Panc1 (cell line): Measurements from ENCODE around the gene MARK2. TPM values are rescaled to one million over a fixed set of nuclear protein-coding genes. Genes with fewer than 3 reads are reported as not detected.
A peak's percentile ranks its signal among the peaks of the same experiment; 100 is the strongest.

Experiments
- ATAC-seq: fragments of 200-7000 bp; cut with Tn5 transposase; 2 replicates; pipeline ENCODE4 v1.9.1; 2020; ENCODE audit warnings: mild to moderate bottlenecking, moderate library complexity
- BruUV-seq: library from RNA; stranded (reverse); fragments of 400-500 nt; replicated peaks from 2 replicates; lab custom pipeline; 2021; lab: Mats Ljungman, UMichigan
- CTCF ChIA-PET: fragments of 300-600 bp; sonication (Branson Sonifier 250); formaldehyde crosslinking; loops from one replicate; lab custom pipeline; 2022; ENCODE audit warnings: antibody characterized with exemption; lab: Charles Lee
- POLR2A ChIA-PET: fragments of 300-600 bp; sonication (Branson Sonifier 250); formaldehyde crosslinking; loops from one replicate; lab custom pipeline; 2022; ENCODE audit warnings: antibody characterized with exemption; lab: Charles Lee
- DNase-seq: peaks from one replicate; pipeline ENCODE4 v3.0.0-alpha.2; 2010; ENCODE audit warnings: low read depth, low spot score
- H3K27ac ChIP-seq: 2 replicates; pipeline ENCODE4 v1.5.1; 2011; ENCODE audit warnings: mild to moderate bottlenecking, low read length, inconsistent platforms
- H3K27me3 ChIP-seq: fragments of 200-500 bp; sonication (Bioruptor generic); 2 replicates; pipeline ENCODE4 v1.6.0; 2014; ENCODE audit warnings: low read length, inconsistent platforms; ENCODE audit not compliant: control insufficient read depth, insufficient read depth
- H3K36me3 ChIP-seq: fragments of 200-500 bp; sonication (Bioruptor generic); 2 replicates; pipeline ENCODE4 v1.5.1; 2014; ENCODE audit warnings: inconsistent platforms, mild to moderate bottlenecking, low read length, moderate library complexity; ENCODE audit not compliant: control insufficient read depth, insufficient read depth
- H3K4me1 ChIP-seq: 2 replicates; pipeline ENCODE4 v1.5.1; 2011; ENCODE audit warnings: inconsistent platforms, mild to moderate bottlenecking, low read length, moderate library complexity; ENCODE audit not compliant: control insufficient read depth, insufficient read depth
- H3K4me3 ChIP-seq, 2 experiments: 2 replicates each; pipeline ENCODE4 v1.5.1; 2011 to 2012; ENCODE audit warnings: low read depth in 2 of 2, low read length in 2 of 2, mild to moderate bottlenecking in 2 of 2, inconsistent platforms in 1 of 2, moderate library complexity in 1 of 2
- H3K9me3 ChIP-seq: fragments of 200-500 bp; sonication (Bioruptor generic); 2 replicates; pipeline ENCODE4 v1.5.1; 2014; ENCODE audit warnings: low read depth, mild to moderate bottlenecking, inconsistent platforms, low read length, moderate library complexity; ENCODE audit not compliant: control insufficient read depth, insufficient read depth
- CTCF ChIP-seq: fragments of 450-650 bp; IDR thresholded peaks from 2 replicates; pipeline ENCODE4 v1.5.1; 2017; ENCODE audit warnings: mild to moderate bottlenecking
- POLR2AphosphoS5 ChIP-seq: IDR thresholded peaks from 2 replicates; pipeline ENCODE4 v1.6.1; 2012; ENCODE audit warnings: mild to moderate bottlenecking, low read depth, low read length, moderate library complexity
- SIN3A ChIP-seq: IDR thresholded peaks from 2 replicates; pipeline ENCODE4 v1.6.1; 2012; ENCODE audit warnings: low read depth, mild to moderate bottlenecking, low read length, moderate library complexity, borderline replicate concordance; ENCODE audit not compliant: insufficient read depth
- TCF7L2 ChIP-seq: IDR thresholded peaks from 2 replicates; pipeline ENCODE4 v1.6.1; 2011; ENCODE audit warnings: mild to moderate bottlenecking, low read depth, low read length, inconsistent platforms
- in situ Hi-C: cut with HindIII; loops from 2 replicates; pipeline ENCODE4 v1.10.0; 2016; ENCODE audit warnings: low sequenced_read_pairs, low pct_unique_long_range_greater_than_20kb
- intact Hi-C: fragments of 100-400 bp; cut with micrococcal nuclease; formaldehyde crosslinking; loops from one replicate; pipeline ENCODE4 v1.10.0; 2022; ENCODE audit not compliant: unreplicated experiment
- total RNA-seq: library from RNA; stranded (reverse); gene quantifications from one replicate; pipeline ENCODE4 v1.2.1, GENCODE V29; 2021; ENCODE audit not compliant: unreplicated experiment
- TF ChIP-seq, protein P1 (sequence below), 2 experiments: IDR thresholded peaks; 2 replicates each; pipeline ENCODE4 v1.6.1; 2011 to 2012; ENCODE audit warnings: low read depth in 2 of 2, control low read depth in 1 of 2, low read length in 1 of 2, mild to moderate bottlenecking in 1 of 2, moderate library complexity in 1 of 2; ENCODE audit not compliant: insufficient read depth in 1 of 2

Gene MARK2
- total RNA-seq, 1 experiment from 2014 or later, result 41.1 TPM

DNA sequence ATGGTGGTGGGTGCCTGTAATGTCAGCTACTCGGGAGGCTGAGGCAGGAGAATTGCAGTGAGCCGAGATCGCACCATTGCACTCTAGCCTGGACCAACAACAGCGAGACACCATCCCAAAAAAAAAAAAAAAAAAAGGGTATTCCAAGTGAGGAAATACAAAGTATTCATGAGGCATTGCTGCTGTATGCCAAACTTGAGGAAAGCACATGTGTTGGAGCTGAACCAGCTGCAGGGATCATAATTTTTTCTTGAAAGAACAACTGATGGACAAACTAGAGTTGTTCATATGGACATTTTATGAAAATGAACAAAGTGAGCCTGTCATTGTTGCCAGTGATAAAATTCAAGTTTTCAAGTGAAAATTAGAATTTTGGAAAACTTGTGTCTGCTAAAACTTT is 15.8 kb downstream of the MARK2 start:
- ChIA-PET POLR2A (no interaction called here), CTCF (no interaction called here)
- no peaks in the 10 kb centered on the region for H3K9me3 ChIP-seq
- H3K27ac ChIP-seq, result no peak overlapping the region
- no peaks in the 10 kb centered on the region; the same call in 1 of the 2 replicates for H3K36me3 ChIP-seq
- no peaks in the 10 kb centered on the region for H3K27me3 ChIP-seq
- H3K4me3 ChIP-seq, result no peak overlapping the region
- intact Hi-C loops, result no loop called here
- H3K4me1 ChIP-seq, result no peaks in the 10 kb centered on the region
- BruUV-seq, result no TSS peak
- no peak for TF ChIP-seq TCF7L2
- TF ChIP-seq, protein P1, sequence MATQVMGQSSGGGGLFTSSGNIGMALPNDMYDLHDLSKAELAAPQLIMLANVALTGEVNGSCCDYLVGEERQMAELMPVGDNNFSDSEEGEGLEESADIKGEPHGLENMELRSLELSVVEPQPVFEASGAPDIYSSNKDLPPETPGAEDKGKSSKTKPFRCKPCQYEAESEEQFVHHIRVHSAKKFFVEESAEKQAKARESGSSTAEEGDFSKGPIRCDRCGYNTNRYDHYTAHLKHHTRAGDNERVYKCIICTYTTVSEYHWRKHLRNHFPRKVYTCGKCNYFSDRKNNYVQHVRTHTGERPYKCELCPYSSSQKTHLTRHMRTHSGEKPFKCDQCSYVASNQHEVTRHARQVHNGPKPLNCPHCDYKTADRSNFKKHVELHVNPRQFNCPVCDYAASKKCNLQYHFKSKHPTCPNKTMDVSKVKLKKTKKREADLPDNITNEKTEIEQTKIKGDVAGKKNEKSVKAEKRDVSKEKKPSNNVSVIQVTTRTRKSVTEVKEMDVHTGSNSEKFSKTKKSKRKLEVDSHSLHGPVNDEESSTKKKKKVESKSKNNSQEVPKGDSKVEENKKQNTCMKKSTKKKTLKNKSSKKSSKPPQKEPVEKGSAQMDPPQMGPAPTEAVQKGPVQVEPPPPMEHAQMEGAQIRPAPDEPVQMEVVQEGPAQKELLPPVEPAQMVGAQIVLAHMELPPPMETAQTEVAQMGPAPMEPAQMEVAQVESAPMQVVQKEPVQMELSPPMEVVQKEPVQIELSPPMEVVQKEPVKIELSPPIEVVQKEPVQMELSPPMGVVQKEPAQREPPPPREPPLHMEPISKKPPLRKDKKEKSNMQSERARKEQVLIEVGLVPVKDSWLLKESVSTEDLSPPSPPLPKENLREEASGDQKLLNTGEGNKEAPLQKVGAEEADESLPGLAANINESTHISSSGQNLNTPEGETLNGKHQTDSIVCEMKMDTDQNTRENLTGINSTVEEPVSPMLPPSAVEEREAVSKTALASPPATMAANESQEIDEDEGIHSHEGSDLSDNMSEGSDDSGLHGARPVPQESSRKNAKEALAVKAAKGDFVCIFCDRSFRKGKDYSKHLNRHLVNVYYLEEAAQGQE (IDR thresholded peaks at IDR 0.05; ENCODE audit: insufficient read depth in 1 of 2, low read depth in 2 of 2, low read length in 1 of 2), result no peak
- no peak for TF ChIP-seq POLR2AphosphoS5
- TF ChIP-seq SIN3A, result no peak
- no peak for TF ChIP-seq CTCF
- ATAC-seq, result no peak
- DNase-seq, result no peak
- in situ Hi-C loops, result no loop called here

DNA sequence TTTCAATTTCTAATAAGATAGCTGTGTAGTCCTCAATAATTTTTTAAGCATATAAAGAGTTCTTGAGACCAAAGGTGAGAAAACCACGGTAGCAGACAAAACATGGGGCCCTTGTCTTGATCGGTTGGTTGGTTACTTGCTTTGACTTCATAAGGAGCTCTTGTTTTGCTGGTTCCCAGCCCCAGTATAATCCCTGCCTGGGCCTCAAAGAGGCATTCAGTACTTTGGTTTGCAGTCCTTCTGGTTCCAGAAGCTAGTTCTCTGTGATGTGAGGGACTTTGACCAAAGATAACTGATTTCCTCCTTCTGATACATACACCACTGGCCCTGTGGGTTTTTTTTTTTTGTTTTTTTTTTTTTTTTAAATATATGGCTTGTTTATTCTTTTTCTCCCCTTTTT is 17.1 kb downstream of the MARK2 start:
- intact Hi-C loops (no loop called here), in situ Hi-C loops (no loop called here)
- Histone ChIP-seq H3K27ac (no peak overlapping the region), H3K36me3 (no peaks in the 10 kb centered on the region; the same call in 1 of the 2 replicates), H3K27me3 (no peaks in the 10 kb centered on the region), H3K4me1 (no peaks in the 10 kb centered on the region), H3K9me3 (no peaks in the 10 kb centered on the region), H3K4me3 (no peak overlapping the region)
- no peak for ATAC-seq
- CTCF ChIA-PET, result no interaction called here
- POLR2A ChIA-PET, result no interaction called here
- no peak for DNase-seq
- TF ChIP-seq TCF7L2 (no peak), CTCF (no peak), POLR2AphosphoS5 (no peak), SIN3A (no peak)
- TF ChIP-seq, protein P1 (IDR thresholded peaks at IDR 0.05; ENCODE audit: insufficient read depth in 1 of 2, low read depth in 2 of 2, low read length in 1 of 2), result no peak
- BruUV-seq, result TSS peak; percentile 31
